ENCODE data around the gene ADCY10.
"Not testable (repeated sequence)": the region's sequence is repeated elsewhere in the genome, so short reads cannot be mapped to it uniquely, and the experiment has no call there.

ADCY10 gene

GRCh38 chr1:167842872-167843271 lies 71.1 kb downstream of the ADCY10 start:
- DNase-seq (ENCODE audit: low spot score): no peak
- Histone ChIP-seq H3K4me3 (no peak overlapping the region), H3K27ac (no peak overlapping the region)
- no peak for TF ChIP-seq CTCF (IDR thresholded peaks at IDR 0.05)

- TF ChIP-seq CTCF (IDR thresholded peaks at IDR 0.05): no peak
- H3K4me3 ChIP-seq: no peak overlapping the region
- H3K27ac ChIP-seq: no peak overlapping the region
- DNase-seq (ENCODE audit: low spot score): no peak
Observed at GRCh38 chr1:167841530-167841929, 72.4 kb downstream of the ADCY10 start.

- no peak for TF ChIP-seq CTCF (IDR thresholded peaks at IDR 0.05)
- no peak overlapping the region for H3K4me3 ChIP-seq
- H3K27ac ChIP-seq: no peak overlapping the region
- no peak for DNase-seq (ENCODE audit: low spot score)
Observed at GRCh38 chr1:167839009-167839408, 74.9 kb downstream of the ADCY10 start.

- Histone ChIP-seq H3K4me3 (no peak overlapping the region), H3K27ac (no peak overlapping the region)
- TF ChIP-seq CTCF (IDR thresholded peaks at IDR 0.05): no peak
- no peak for DNase-seq (ENCODE audit: low spot score)
Observed at GRCh38 chr1:167837326-167837725, 76.6 kb downstream of the ADCY10 start.

- TF ChIP-seq CTCF (IDR thresholded peaks at IDR 0.05): no peak
- no peak for DNase-seq (ENCODE audit: low spot score)
- no peak overlapping the region for H3K27ac ChIP-seq
- H3K4me3 ChIP-seq: no peak overlapping the region
Observed at GRCh38 chr1:167836197-167836596, 77.7 kb downstream of the ADCY10 start.

GRCh38 chr1:167833904-167834303 lies 80.0 kb downstream of the ADCY10 start:
- TF ChIP-seq CTCF (IDR thresholded peaks at IDR 0.05): no peak
- H3K27ac ChIP-seq: no peak overlapping the region
- DNase-seq (ENCODE audit: low spot score): no peak
- no peak overlapping the region for H3K4me3 ChIP-seq

- no peak for TF ChIP-seq CTCF (IDR thresholded peaks at IDR 0.05)
- DNase-seq (ENCODE audit: low spot score): no peak
- H3K4me3 ChIP-seq: no peak overlapping the region
- H3K27ac ChIP-seq: no peak overlapping the region
Observed at GRCh38 chr1:167832693-167833092, 81.2 kb downstream of the ADCY10 start.

- not testable (repeated sequence) for DNase-seq (ENCODE audit: low spot score); H3K27ac ChIP-seq; H3K4me3 ChIP-seq
Observed at GRCh38 chr1:167830668-167831067, 83.3 kb downstream of the ADCY10 start.

Data from coronary artery (tissue), 2 donors.